Duodenal mucosa (tissue), 2 donors: Measurements from ENCODE around the gene RAD23B.

Experiments used
- H3K27ac ChIP-seq: one replicate; pipeline ENCODE4 v1.7.0; 2013; ENCODE audit warnings: low read depth, low read length
- H3K27me3 ChIP-seq, 2 donors: one replicate each; pipeline ENCODE4 v1.7.0; 2013; ENCODE audit warnings: low read length in 2 of 2, control low read depth in 1 of 2; ENCODE audit not compliant: insufficient read depth in 2 of 2, control insufficient read depth in 1 of 2
- H3K36me3 ChIP-seq, 2 donors: one replicate each; pipeline ENCODE4 v1.7.0; 2013; ENCODE audit warnings: low read length in 2 of 2, control low read depth in 1 of 2; ENCODE audit not compliant: insufficient read depth in 2 of 2, control insufficient read depth in 1 of 2
- H3K4me1 ChIP-seq, 2 donors: one replicate each; pipeline ENCODE4 v1.7.0; 2013; ENCODE audit warnings: low read length in 2 of 2, control low read depth in 1 of 2; ENCODE audit not compliant: insufficient read depth in 2 of 2, control insufficient read depth in 1 of 2
- H3K4me3 ChIP-seq, 2 donors: one replicate each; pipeline ENCODE4 v1.7.0; 2013; ENCODE audit warnings: low read length in 2 of 2, low read depth in 1 of 2
- H3K9ac ChIP-seq, 2 donors: one replicate each; pipeline ENCODE4 v1.7.0; 2013; ENCODE audit warnings: low read length in 2 of 2, low read depth in 1 of 2
- H3K9me3 ChIP-seq, 2 donors: one replicate each; pipeline ENCODE4 v1.7.0; 2013; ENCODE audit warnings: low read length in 2 of 2, control low read depth in 1 of 2; ENCODE audit not compliant: control insufficient read depth in 1 of 2

The RAD23B gene

DNA sequence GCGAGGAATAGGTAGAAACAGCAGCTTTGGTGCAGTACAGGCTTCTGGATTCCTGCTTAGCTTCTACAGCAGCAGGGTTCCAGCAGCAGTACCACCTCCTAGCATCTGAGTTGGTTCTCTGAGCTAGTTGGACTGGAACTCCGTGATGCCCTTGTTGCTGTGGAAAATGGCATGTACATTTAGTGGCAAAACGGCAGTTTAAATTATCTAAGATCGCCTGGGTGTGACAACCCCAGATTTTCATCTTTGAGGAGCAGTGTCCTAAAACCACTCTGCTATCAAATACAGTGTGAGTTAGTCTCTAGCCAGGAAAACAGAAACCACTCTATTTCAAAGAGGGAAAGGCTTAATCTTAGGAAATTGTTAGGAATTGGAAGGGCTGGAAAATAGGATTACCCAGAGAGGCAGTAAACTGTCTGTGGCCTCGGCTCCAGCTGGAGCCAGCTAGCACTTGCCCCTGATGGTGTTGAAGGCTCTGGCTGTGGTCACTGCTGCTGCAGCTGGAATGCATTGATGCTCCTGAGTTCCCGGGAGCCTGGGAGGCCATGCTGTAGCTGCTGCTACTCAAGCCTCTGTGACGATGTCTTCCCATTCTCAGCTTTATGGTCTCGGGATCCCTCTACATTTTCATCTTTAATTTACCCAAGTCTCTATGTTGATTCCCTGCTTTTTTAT lies 29.4 kb downstream of the RAD23B start:
- H3K4me1 ChIP-seq = peaks cover 0 to 4% of the 10 kb centered on the region in 2 donors
- H3K9ac ChIP-seq = no peak overlapping the region
- H3K27ac ChIP-seq = no peak overlapping the region
- peaks cover 14 to 41% of the 10 kb centered on the region in 2 donors for H3K36me3 ChIP-seq
- H3K27me3 ChIP-seq = no peaks in the 10 kb centered on the region
- H3K4me3 ChIP-seq = no peak overlapping the region
- no peaks in the 10 kb centered on the region for H3K9me3 ChIP-seq

DNA sequence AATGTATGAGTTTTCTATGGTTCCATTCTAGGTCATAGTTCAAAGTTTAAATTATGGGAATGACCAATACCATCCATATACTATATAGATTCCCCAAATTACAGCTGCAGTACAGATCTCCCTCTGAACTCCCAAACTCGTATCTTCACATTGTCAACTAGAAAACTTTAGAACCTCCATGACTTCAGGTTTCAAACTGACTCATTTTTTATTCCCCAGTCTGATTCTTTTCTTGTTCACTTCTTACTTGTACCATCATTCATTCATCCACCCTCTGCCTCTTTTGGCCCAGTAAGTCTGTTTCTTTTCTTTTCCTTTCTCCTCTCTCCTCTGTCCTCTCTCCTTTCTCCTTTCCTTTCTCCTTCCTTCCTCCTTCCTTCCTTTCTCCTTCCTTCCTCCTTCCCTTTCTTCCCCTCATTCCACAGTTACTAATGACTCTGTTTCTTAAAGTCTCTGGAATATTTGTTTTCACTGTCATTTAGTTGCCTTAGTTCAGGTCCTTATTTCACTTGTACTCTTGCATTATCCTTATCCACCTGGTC lies 30.5 kb downstream of the RAD23B start:
- H3K4me3 ChIP-seq = no peak overlapping the region
- H3K9ac ChIP-seq = no peak overlapping the region
- H3K27me3 ChIP-seq = no peaks in the 10 kb centered on the region
- no peak overlapping the region for H3K27ac ChIP-seq
- H3K9me3 ChIP-seq = no peaks in the 10 kb centered on the region
- peaks cover 0 to 4% of the 10 kb centered on the region in 2 donors for H3K4me1 ChIP-seq
- peaks cover 10 to 43% of the 10 kb centered on the region in 2 donors for H3K36me3 ChIP-seq

DNA sequence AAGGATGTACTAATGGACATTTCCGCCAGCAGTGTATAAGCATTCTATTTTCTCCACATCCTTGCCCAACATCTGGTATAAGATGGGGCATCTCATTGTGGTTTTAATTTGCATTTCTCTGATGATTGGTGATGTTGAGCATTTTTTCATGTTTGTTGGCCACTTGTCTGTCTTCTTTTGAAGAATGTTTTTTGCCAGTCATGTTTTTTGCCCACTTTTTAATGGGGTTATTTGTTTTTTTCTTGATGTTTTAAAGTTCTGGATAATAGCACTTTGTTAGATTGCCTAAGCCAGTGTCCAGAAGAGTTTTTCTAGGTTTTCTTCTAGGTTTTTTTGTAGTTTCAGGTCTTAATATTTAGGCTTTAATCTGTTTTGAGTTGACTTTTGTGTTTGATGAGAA lies 31.7 kb downstream of the RAD23B start:
- peaks cover 8 to 45% of the 10 kb centered on the region in 2 donors for H3K36me3 ChIP-seq
- no peak overlapping the region for H3K27ac ChIP-seq
- H3K9me3 ChIP-seq = no peaks in the 10 kb centered on the region
- no peaks in the 10 kb centered on the region for H3K27me3 ChIP-seq
- no peaks in the 10 kb centered on the region for H3K4me1 ChIP-seq
- H3K9ac ChIP-seq = no peak overlapping the region
- no peak overlapping the region for H3K4me3 ChIP-seq

DNA sequence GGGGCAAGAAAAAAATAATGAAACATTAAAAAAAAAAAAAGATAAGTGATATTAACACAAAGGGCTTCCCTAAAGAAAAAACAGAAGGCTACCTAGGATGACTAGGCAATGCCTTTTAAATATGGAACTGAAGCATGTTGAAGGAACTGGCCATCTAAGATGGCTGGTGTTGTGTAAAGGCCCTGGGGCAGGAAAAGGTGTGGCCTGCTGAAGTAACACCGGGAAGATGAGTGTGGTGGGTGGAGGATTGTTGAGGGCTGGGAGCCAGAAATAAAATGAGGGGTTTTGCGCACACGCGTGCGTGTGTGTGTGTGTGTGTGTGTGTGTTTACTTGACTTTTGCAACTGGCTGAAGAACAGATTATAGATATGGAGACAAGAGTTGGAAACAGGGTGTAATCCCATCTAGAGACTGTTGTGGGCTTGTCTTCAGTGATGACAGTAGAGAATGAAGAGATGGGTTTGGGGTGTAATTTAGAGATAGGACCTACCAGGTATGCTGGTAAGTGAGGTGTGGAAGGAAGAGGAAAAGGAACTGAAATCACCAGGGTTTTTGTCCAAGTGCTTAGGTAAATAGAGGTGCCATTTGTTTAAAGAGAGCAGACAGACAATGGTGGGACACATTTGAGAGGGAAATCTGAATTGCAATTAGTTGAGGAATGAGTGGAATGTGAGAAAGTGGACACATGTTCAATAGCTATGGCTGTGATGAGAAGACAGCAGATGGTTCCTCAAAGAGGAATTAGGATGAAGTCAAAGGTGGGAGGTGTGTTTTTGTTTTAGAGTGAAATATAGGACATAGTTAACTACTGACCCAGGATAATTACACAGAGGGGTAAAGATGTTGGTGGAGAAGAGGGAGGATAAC lies 33.9 kb downstream of the RAD23B start:
- H3K36me3 ChIP-seq = peaks cover 14 to 52% of the 10 kb centered on the region in 2 donors
- H3K4me1 ChIP-seq = no peaks in the 10 kb centered on the region
- H3K27ac ChIP-seq = no peak overlapping the region
- no peak overlapping the region for H3K9ac ChIP-seq
- H3K9me3 ChIP-seq = no peaks in the 10 kb centered on the region
- H3K27me3 ChIP-seq = no peaks in the 10 kb centered on the region
- no peak overlapping the region for H3K4me3 ChIP-seq

DNA sequence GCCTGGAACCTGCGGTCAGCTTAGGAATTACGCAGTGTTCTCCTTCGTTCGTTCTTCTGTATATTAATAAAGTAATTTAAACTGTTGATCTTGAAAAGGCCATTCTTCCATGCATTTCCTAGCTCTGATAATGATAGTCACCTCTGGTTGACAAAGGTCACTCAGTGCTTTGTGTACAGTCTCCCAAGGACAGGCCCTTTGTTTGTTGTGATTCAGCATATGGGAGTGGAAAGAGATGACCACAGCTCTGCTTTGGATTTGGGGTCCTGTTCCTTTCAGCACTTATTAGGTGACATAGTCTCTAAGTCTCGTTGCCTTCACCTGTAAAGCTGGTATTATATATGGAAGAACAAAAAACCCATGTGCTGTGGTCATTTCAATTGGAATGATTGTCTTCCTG lies 39.6 kb downstream of the RAD23B start:
- no peaks in the 10 kb centered on the region for H3K4me1 ChIP-seq
- no peak overlapping the region for H3K27ac ChIP-seq
- no peak overlapping the region for H3K4me3 ChIP-seq

DNA sequence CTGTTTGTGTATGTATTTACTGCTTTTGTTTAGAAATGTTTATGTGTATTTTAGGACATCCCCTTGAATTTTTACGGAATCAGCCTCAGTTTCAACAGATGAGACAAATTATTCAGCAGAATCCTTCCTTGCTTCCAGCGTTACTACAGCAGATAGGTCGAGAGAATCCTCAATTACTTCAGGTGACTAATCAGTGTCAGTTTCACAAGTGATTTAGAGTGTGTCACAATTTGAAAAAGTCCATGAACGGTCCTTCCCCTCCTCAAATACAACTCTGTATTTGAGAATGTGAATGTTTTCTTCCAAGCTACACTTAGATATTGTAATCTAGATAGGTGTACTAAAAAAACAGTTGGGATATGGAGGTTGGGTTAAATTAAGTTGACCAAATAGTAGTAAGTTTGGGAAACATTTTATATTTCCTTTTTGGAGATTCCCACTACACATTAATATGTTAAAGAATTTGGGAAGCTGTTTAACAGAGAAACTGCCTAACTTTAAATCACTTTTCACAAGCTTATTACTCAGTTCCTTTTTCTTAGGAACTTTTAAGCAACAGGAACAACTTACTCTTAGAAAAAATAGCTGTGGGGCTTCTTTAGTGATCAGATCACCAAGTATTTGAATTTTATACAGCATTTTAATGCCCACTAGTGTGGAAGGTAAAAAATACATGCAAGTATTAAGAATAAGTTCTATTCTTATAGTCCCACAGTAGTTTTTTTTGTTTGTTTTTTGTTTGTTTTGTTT lies 40.9 kb downstream of the RAD23B start:
- H3K36me3 ChIP-seq = peaks cover 23 to 55% of the 10 kb centered on the region in 2 donors
- no peak overlapping the region for H3K27ac ChIP-seq
- no peak overlapping the region for H3K4me3 ChIP-seq
- no peaks in the 10 kb centered on the region for H3K4me1 ChIP-seq
- no peaks in the 10 kb centered on the region for H3K27me3 ChIP-seq
- peaks cover 2 to 6% of the 10 kb centered on the region in 2 donors for H3K9me3 ChIP-seq
- H3K9ac ChIP-seq = no peak overlapping the region

More for the DNA sequence above, 39.6 kb downstream of the RAD23B start:
- no peaks in the 10 kb centered on the region for H3K27me3 ChIP-seq
- H3K9me3 ChIP-seq = peaks cover 2 to 6% of the 10 kb centered on the region in 2 donors
- H3K9ac ChIP-seq = no peak overlapping the region
- H3K36me3 ChIP-seq = peaks cover 23 to 59% of the 10 kb centered on the region in 2 donors

DNA sequence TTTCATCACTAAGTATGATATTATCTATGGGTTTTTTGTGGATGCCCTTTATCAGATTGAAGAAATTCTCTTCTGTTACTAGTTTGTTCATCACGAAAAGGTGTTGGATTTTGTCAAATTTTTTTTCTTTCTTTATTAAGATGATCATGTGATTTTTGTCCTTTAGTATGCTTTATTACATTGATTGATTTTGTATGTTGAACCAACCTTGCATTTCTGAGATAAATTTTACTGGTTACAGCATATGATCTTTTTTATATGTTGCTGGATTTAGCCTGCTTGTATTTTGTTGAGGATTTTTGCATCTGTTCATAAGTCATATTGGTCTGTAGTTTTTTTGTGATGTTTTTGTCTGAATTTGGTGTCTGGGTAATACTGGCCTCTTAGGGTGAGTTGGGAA lies 42.8 kb downstream of the RAD23B start:
- Histone ChIP-seq H3K27ac (no peak overlapping the region), H3K36me3 (peaks cover 20 to 54% of the 10 kb centered on the region in 2 donors), H3K4me1 (no peaks in the 10 kb centered on the region), H3K4me3 (no peak overlapping the region), H3K27me3 (no peaks in the 10 kb centered on the region), H3K9ac (no peak overlapping the region), H3K9me3 (peaks cover 2 to 6% of the 10 kb centered on the region in 2 donors)

DNA sequence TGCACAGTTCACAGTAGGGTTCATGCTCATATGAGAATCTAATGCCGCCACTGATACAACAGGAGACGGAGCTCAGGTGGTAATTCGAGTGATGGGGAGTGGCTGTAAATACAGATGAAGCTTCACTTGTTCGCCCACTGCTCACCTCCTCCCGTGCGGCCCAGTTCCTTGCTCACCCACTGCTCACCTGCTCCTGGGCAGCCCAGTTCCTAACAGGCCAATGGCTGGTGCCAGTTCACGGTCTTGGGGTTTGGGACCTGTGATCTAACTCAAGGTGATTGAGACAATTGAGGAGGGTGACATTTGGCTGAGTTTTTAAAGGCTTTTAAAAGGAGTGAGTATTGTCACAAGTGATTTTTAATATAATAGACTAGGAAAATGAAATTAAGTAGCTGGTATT lies 45.4 kb downstream of the RAD23B start:
- no peaks in the 10 kb centered on the region for H3K27me3 ChIP-seq
- H3K4me3 ChIP-seq = no peak overlapping the region
- no peak overlapping the region for H3K9ac ChIP-seq
- no peaks in the 10 kb centered on the region for H3K4me1 ChIP-seq
- H3K9me3 ChIP-seq = peaks cover 2 to 6% of the 10 kb centered on the region in 2 donors
- peaks cover 18 to 60% of the 10 kb centered on the region in 2 donors for H3K36me3 ChIP-seq
- no peak overlapping the region for H3K27ac ChIP-seq

DNA sequence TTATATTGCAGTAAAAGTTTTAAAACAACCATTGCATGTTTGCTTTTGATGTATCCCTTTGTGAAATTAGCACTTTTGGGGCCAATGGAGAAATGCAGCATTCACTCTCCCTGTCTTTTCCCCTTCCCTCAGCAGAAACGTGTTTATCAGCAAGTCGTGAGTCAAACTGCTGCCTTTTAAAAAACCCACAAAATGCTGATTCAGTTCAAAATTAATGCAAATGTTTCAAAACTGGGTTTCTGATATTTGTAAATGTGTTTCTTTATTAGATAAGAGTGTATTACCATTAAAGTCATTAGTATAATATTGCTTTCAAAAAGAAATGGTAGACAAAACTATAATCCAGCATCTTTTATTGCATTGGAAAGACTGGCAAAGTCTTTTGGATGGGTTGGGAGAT lies 47.3 kb downstream of the RAD23B start:
- Histone ChIP-seq H3K9ac (no peak overlapping the region), H3K36me3 (peaks cover 25 to 56% of the 10 kb centered on the region in 2 donors)

More for the DNA sequence above, 47.3 kb downstream of the RAD23B start:
- Histone ChIP-seq H3K27me3 (no peaks in the 10 kb centered on the region), H3K27ac (no peak overlapping the region), H3K4me1 (no peaks in the 10 kb centered on the region), H3K4me3 (no peak overlapping the region), H3K9me3 (peaks cover 2 to 6% of the 10 kb centered on the region in 2 donors)
